ENCODE data around the gene CCSAP.

- TF ChIP-seq CTCF (IDR thresholded peaks at IDR 0.05): no peak
- TF ChIP-seq POLR2A (IDR thresholded peaks at IDR 0.05): no peak
These were observed 16.9 kb downstream of the CCSAP start for GRCh38 chr1:229325853-229326487.
